Heart left ventricle (tissue), 13 donors: ENCODE results near the gene LYRM7.

Experiments
- CTCF ChIP-seq, 12 donors: fragments of 200-600 bp; sonication (generic) in 4 of 12; IDR thresholded peaks; one replicate each; pipeline versions ENCODE4 v1.5.0 to v1.8.0; 2018 to 2022; ENCODE audit warnings: antibody characterized with exemption in 12 of 12, mild to moderate bottlenecking in 5 of 12
- POLR2A ChIP-seq, 2 donors: fragments of 450-650 bp; IDR thresholded peaks; one replicate each; pipeline ENCODE4 v1.6.1; 2017; ENCODE audit warnings: antibody characterized with exemption in 2 of 2, mild to moderate bottlenecking in 2 of 2, moderate library complexity in 2 of 2
- donor health status: ischemic (EF 13 %, LVEDD 7.1; RV severe dilation, severe dysfunction).
- donor health status: DM: no; HTN: yes; CAD: no.
- donor health status: DM: no; HTN: no; CAD: no.
- donor health status: ischemic (EF 25% LVEDD 6.9; RV normal size, moderate dysfunction).
- donor health status: ischemic (EF 25% LVEDD 5.7; RV mildly dilated, moderate dysfunction).
- donor health status: ischemic (EF 35%, LVEDD 5.7; RV mildly dilated, moderate dysfunction).
- donor health status: nonischemic (EF 11% LVEDD 7.7; RV severe dilation, severe dysfunction).
- donor health status: DM: yes; HTN: yes; CAD: no.
- donor health status: PGD.
- donor health status: ischemic (EF 29% LVEDD 5.4; RV normal size, mild dysfunction).
- donor health status: nonischemic (EF 23%, LVEDD 6.1; RV moderate dilation, normal function).

- no peak for TF ChIP-seq CTCF (IDR thresholded peaks at IDR 0.05)
- TF ChIP-seq POLR2A (IDR thresholded peaks at IDR 0.05) = no peak
These were observed 47.6 kb downstream of the LYRM7 start for GRCh38 chr5:131218392-131218791.
